Measurements from ENCODE around the gene MYO5A.

DNA sequence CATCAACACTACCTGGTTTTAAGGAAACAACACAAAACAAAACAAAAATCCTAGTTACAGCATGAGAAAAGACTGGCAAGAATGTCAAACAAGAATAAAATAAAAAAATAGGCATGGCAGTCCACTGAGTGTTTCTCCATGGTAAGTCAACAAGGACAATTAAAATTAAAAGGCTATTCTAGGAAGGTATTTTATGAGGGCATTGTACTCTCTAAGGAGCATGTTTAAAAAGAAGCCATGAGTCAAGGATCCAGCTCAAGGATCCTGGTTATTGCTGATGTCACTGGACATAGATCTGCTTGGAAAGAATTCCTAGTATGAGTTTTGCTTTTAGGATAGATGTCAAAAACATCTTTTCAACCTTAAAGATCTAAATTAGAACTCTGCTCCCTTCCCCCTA is 106.7 kb downstream of the MYO5A start:
- no peak for TF ChIP-seq CTCF (IDR thresholded peaks at IDR 0.05)
- no peak for TF ChIP-seq EP300 (IDR thresholded peaks at IDR 0.05)
- TF ChIP-seq POLR2A (IDR thresholded peaks at IDR 0.05): no peak
